K562 (cell line): Measurements from ENCODE around the gene SSH3. TPM values are rescaled to one million over a fixed set of nuclear protein-coding genes. Genes with fewer than 3 reads are reported as not detected.

Experiments
- ATAC-seq: fragments of 200-7000 bp; cut with Tn5 transposase; 3 replicates; pipeline ENCODE4 v1.9.1; 2020; ENCODE audit warnings: moderate library complexity
- BruUV-seq: library from RNA; stranded (reverse); fragments of 400-500 nt; replicated peaks from 2 replicates; lab custom pipeline; 2021; lab: Mats Ljungman, UMichigan
- CTCF ChIA-PET: fragments of 300-600 bp; formaldehyde crosslinking; extraction: SDS; loops from one replicate; lab custom pipeline; 2021; ENCODE audit warnings: low intra/inter-chr PET ratio; lab: Yijun Ruan, JAX
- POLR2A ChIA-PET: fragments of 300-600, 350-650 bp; sonication (Branson Sonifier 250); formaldehyde crosslinking; extraction: SDS; loops from one replicate; lab custom pipeline; 2021; ENCODE audit warnings: antibody characterized with exemption, inconsistent platforms; lab: Yijun Ruan, JAX
- DNase-seq, 4 experiments: peaks; one replicate each; pipeline versions ENCODE4 v3.0.0 to v3.0.0-alpha.2; 2011 to 2018; ENCODE audit warnings: low spot score in 3 of 4, mixed read lengths in 3 of 4; ENCODE audit errors: extremely low read depth in 1 of 4
- FAIRE-seq: peaks from 2 replicates; lab custom pipeline; 2011; peaks lifted over from hg19 to GRCh38; lab: Jason Lieb, UNC
- H2AFZ ChIP-seq: 2 replicates; pipeline ENCODE4 v1.6.0; 2011; ENCODE audit warnings: low read depth, low read length, control low read depth, inconsistent platforms
- H3K27ac ChIP-seq: fragments of 200-600 bp; 3 replicates; pipeline ENCODE4 v1.8.0; 2011; ENCODE audit warnings: low read depth, mild to moderate bottlenecking, control low read depth, inconsistent platforms, low read length, moderate library complexity, mixed read lengths; ENCODE audit errors: extremely low read depth
- H3K27me3 ChIP-seq, 2 experiments: fragments of 300-600 bp in 1 of 2; 2 replicates in 1 of 2; 3 replicates in 1 of 2; pipeline versions ENCODE4 v1.6.0 to v1.8.0; 2011; ENCODE audit warnings: inconsistent platforms in 2 of 2, low read length in 2 of 2, mild to moderate bottlenecking in 1 of 2, mixed read lengths in 1 of 2, moderate library complexity in 1 of 2; ENCODE audit not compliant: control insufficient read depth in 2 of 2, insufficient read depth in 2 of 2
- H3K36me3 ChIP-seq: fragments of 300-600 bp; 3 replicates; pipeline ENCODE4 v1.8.0; 2011; ENCODE audit warnings: mild to moderate bottlenecking, low read length, inconsistent platforms; ENCODE audit not compliant: control insufficient read depth, insufficient read depth
- H3K4me1 ChIP-seq, 2 experiments: fragments of 200-600 bp in 1 of 2; replicated peaks in 1 of 2; 2 replicates in 1 of 2; 3 replicates in 1 of 2; pipeline versions ENCODE4 v1.5.1 to v1.8.0; 2011; ENCODE audit warnings: inconsistent platforms in 2 of 2, low read length in 2 of 2, mild to moderate bottlenecking in 1 of 2, mixed read lengths in 1 of 2, moderate library complexity in 1 of 2; ENCODE audit not compliant: control insufficient read depth in 2 of 2, insufficient read depth in 2 of 2
- H3K4me2 ChIP-seq: 2 replicates; pipeline ENCODE4 v1.6.1; 2011; ENCODE audit warnings: low read length, control low read depth, inconsistent platforms, mixed read lengths; ENCODE audit not compliant: insufficient read depth
- H3K4me3 ChIP-seq: fragments of 200-600 bp; sonication (generic), shearing (Covaris generic); 2 replicates; pipeline ENCODE4 v1.5.1; 2016; ENCODE audit warnings: control low read depth, inconsistent platforms
- H3K79me2 ChIP-seq: fragments of 200-600 bp; 3 replicates; pipeline ENCODE4 v1.8.0; 2011; ENCODE audit warnings: low read length, inconsistent platforms; ENCODE audit not compliant: control insufficient read depth, insufficient read depth
- H3K9ac ChIP-seq, 2 experiments: 2 replicates each; pipeline versions ENCODE4 v1.6.0 to v1.6.1; 2011; ENCODE audit warnings: low read depth in 2 of 2, low read length in 2 of 2, control low read depth in 1 of 2, inconsistent platforms in 1 of 2, mild to moderate bottlenecking in 1 of 2, mixed read lengths in 1 of 2; ENCODE audit not compliant: insufficient read depth in 1 of 2
- H3K9me1 ChIP-seq: one replicate; pipeline ENCODE4 v1.6.0; 2011; ENCODE audit warnings: inconsistent platforms, mild to moderate bottlenecking, low read length, moderate library complexity; ENCODE audit not compliant: control insufficient read depth, insufficient read depth
- H3K9me3 ChIP-seq: replicated peaks from 2 replicates; pipeline ENCODE4 v1.5.1; 2011; ENCODE audit warnings: low read depth, low read length, inconsistent platforms; ENCODE audit not compliant: control insufficient read depth, insufficient read depth
- H4K20me1 ChIP-seq: replicated peaks from 2 replicates; pipeline ENCODE4 v1.6.1; 2011; ENCODE audit warnings: low read length, inconsistent platforms, mixed read lengths; ENCODE audit not compliant: control insufficient read depth, insufficient read depth
- CREM ChIP-seq: IDR thresholded peaks from 2 replicates; pipeline ENCODE4 v1.6.1; 2014; ENCODE audit warnings: antibody characterized with exemption, low read depth
- MAX ChIP-seq: sonication (generic); formaldehyde crosslinking; IDR thresholded peaks from 2 replicates; pipeline ENCODE4 v1.9.0; 2022; ENCODE audit warnings: mild to moderate bottlenecking, missing genetic modification reagents
- MAZ ChIP-seq, 2 experiments: fragments of 450-650 bp in 1 of 2; sonication (generic) in 1 of 2; formaldehyde crosslinking; IDR thresholded peaks in 1 of 2; conservative IDR thresholded peaks in 1 of 2; 2 replicates each; pipeline versions ENCODE4 v1.4.0 to v1.5.0; 2020; ENCODE audit warnings: mild to moderate bottlenecking in 1 of 2, missing genetic modification reagents in 1 of 2
- SREBF2 ChIP-seq: sonication (generic); formaldehyde crosslinking; IDR thresholded peaks from 2 replicates; pipeline ENCODE4 v1.4.0; 2020; ENCODE audit warnings: mild to moderate bottlenecking, missing genetic modification reagents
- TCF15 ChIP-seq: fragments of 250-450 bp; sonication (Bioruptor Pico); IDR thresholded peaks from 2 replicates; pipeline ENCODE4 v1.8.0; 2022; ENCODE audit warnings: moderate library complexity, mild to moderate bottlenecking, inconsistent platforms
- ZBTB34 ChIP-seq: fragments of 250-450 bp; sonication (Bioruptor Pico); IDR thresholded peaks from 2 replicates; pipeline ENCODE4 v1.8.0; 2021; ENCODE audit warnings: mild to moderate bottlenecking, moderate library complexity
- ZBTB40 ChIP-seq, 2 experiments: fragments of 450-650 bp in 1 of 2; sonication (generic) in 1 of 2; formaldehyde crosslinking in 1 of 2; IDR thresholded peaks; 2 replicates each; pipeline versions ENCODE4 v1.7.1 to v1.9.0; 2016 to 2022; ENCODE audit warnings: inconsistent platforms in 1 of 2, mild to moderate bottlenecking in 1 of 2, missing genetic modification reagents in 1 of 2
- ZNF75A ChIP-seq: fragments of 450-650 bp; formaldehyde crosslinking; IDR thresholded peaks from 2 replicates; pipeline ENCODE4 v1.4.0; 2020; ENCODE audit warnings: mild to moderate bottlenecking
- WGBS: fragments of 100-300 bp; shearing (Covaris generic); methylation state at CpG from one replicate; pipeline ENCODE4 v1.1.6; 2016; ENCODE audit warnings: low coverage, mixed read lengths; ENCODE audit not compliant: insufficient coverage; ENCODE audit errors: missing lambda C conversion rate; 5-methylcytosine and 5-hydroxymethylcytosine counted together
- in situ Hi-C: fragments of 300-500 bp; cut with MboI; formaldehyde crosslinking; loops from 4 replicates; pipeline ENCODE4 v1.15.0; 2018; ENCODE audit warnings: inconsistent platforms, mixed read lengths
- intact Hi-C: fragments of 100-400 bp; cut with micrococcal nuclease; formaldehyde crosslinking; loops from 2 replicates; pipeline ENCODE4 v1.14.2; 2022
- polyA plus RNA-seq, 8 experiments: library from polyadenylated mRNA; depleted of rRNA in 4 of 8; stranded (reverse) in 5 of 8; unstranded in 3 of 8; fragments of >200 nt; fragmentation: Nextera tagmentation in 2 of 8; fragmentation: Illumina TruSeq in 1 of 8; extraction: Ambion mirVana in 2 of 8; extraction: Trizol in 1 of 8; gene quantifications; 2 replicates each; pipeline versions ENCODE4 v1.2.1 to v1.2.3, GENCODE V29; 2011 to 2014; ENCODE audit warnings: inconsistent platforms in 1 of 8, missing spikeins in 1 of 8
- total RNA-seq, 7 experiments: library from RNA; depleted of rRNA in 6 of 7; stranded (reverse); fragments of >200 nt in 6 of 7; fragmentation: Illumina TruSeq in 2 of 7; extraction: Trizol in 2 of 7; gene quantifications; 2 replicates each; pipeline versions ENCODE4 v1.2.1 to v1.2.3, GENCODE V29; 2011 to 2021; ENCODE audit warnings: low replicate concordance in 1 of 7

The SSH3 gene
- total and polyA plus RNA-seq, 9 of the 15 experiments (the other 6 are each of a cell fraction or from before 2014, with no cell fraction given), result 0.07 to 1.0 (median 0.24) TPM; not detected in 3

- Histone ChIP-seq H3K4me2 (peak overlapping the region; percentile 94), H3K4me1 (peaks cover 70 to 72% of the 10 kb centered on the region in 2 experiments), H3K79me2 (peaks cover 8% of the 10 kb centered on the region), H3K9me1 (no peaks in the 10 kb centered on the region), H3K36me3 (peaks cover 4% of the 10 kb centered on the region; the same call in 1 of the 3 replicates), H4K20me1 (no peaks in the 10 kb centered on the region; the same call in 1 of the 2 replicates), H3K9me3 (no peaks in the 10 kb centered on the region), H3K9ac (peak overlapping the region; percentile 80 to 92), H3K27me3 (no peaks in the 10 kb centered on the region), H2AFZ (peak overlapping the region; percentile 73), H3K27ac (peak overlapping the region; percentile 92), H3K4me3 (peak overlapping the region; percentile 76)
- ATAC-seq (peak; percentile 2), DNase-seq (peak in 3 of 4 experiments; percentile 28 to 47 (median 35)), FAIRE-seq (no peak)
- POLR2A ChIA-PET, result interaction anchor here (0.9 to 2.3 kb wide), 12 partner anchors 10 to 297 kb away, joined by 3 to 15 read pairs (median 4); partner anchors contain the start of gene RAD9A
- CTCF ChIA-PET, result interaction anchor here (4.5 kb wide), 1 partner anchor 29 kb away, joined by 25 read pairs; no protein-coding TSS in a partner anchor
- BruUV-seq, result TSS peak; percentile 91
- intact Hi-C loops (loop anchor here (1.0 to 5.0 kb wide), 2 partner anchors 30 to 230 kb away; partner anchors contain the start of gene GSTP1), in situ Hi-C loops (no loop called here)
- WGBS, result 18% methylated on average over 14 of the region's 25 CpGs
- TF ChIP-seq SREBF2 (CRISPR knock-in tag) (no peak), MAZ (CRISPR knock-in tag; conservative IDR thresholded peaks at IDR 0.05 in 1 of 2, IDR thresholded peaks at IDR 0.05 in 1 of 2) (no peak), ZNF75A (CRISPR knock-in tag) (no peak), MAX (CRISPR knock-in tag) (no peak), ZBTB34 (CRISPR knock-in tag) (no peak), ZBTB40 (IDR thresholded peaks at IDR 0.05) (no peak), ZBTB40 (CRISPR knock-in tag; IDR thresholded peaks at IDR 0.05) (no peak), TCF15 (CRISPR knock-in tag) (no peak), CREM (no peak)
Measured at GRCh38 chr11:67352546-67353316, 49.4 kb downstream of the SSH3 start.
